Activated CD8-positive, alpha-beta memory T cell treated with anti-CD3 and anti-CD28 coated beads for 36 hours (primary cell): Measurements from ENCODE around the gene QPRT. TPM values are rescaled to one million over a fixed set of nuclear protein-coding genes. Genes with fewer than 3 reads are reported as not detected.
"Not testable (repeated sequence)": the region's sequence is repeated elsewhere in the genome, so short reads cannot be mapped to it uniquely, and the experiment has no call there.

Experiments used
- CTCF ChIA-PET: fragments of 350-600 bp; sonication (Branson Sonifier 250); formaldehyde crosslinking; loops from one replicate; lab custom pipeline; 2021; ENCODE audit warnings: antibody characterized with exemption; lab: Charles Lee
- POLR2A ChIA-PET: fragments of 350-600 bp; sonication (Branson Sonifier 250); formaldehyde crosslinking; loops from one replicate; lab custom pipeline; 2021; ENCODE audit warnings: antibody characterized with exemption; lab: Charles Lee
- total RNA-seq, 2 experiments: library from RNA; stranded (reverse); gene quantifications; one replicate each; pipeline ENCODE4 v1.2.3, GENCODE V29; 2021

Gene QPRT
- total RNA-seq, 2 experiments from 2014 or later, result 3.6 to 4.2 TPM

GRCh38 chr16:29730649-29731048 lies 51.7 kb downstream of the QPRT start:
- CTCF ChIA-PET, result interaction anchor here (1.3 to 2.6 kb wide), 4 partner anchors 10 to 55 kb away, joined by 4 to 10 read pairs (median 6); no protein-coding TSS in a partner anchor
- POLR2A ChIA-PET, result interaction anchor here (1.1 kb wide), 1 partner anchor 14 kb away, joined by 3 read pairs; no protein-coding TSS in a partner anchor

GRCh38 chr16:29731768-29732601 lies 53.0 kb downstream of the QPRT start:
- ChIA-PET CTCF (interaction anchor here (0.7 to 2.6 kb wide), 10 partner anchors 12 to 117 kb away, joined by 3 to 10 read pairs (median 4); partner anchors contain the start of gene KIF22), POLR2A (interaction anchor here (0.6 to 1.3 kb wide), 4 partner anchors 12 to 716 kb away, joined by 3 to 6 read pairs (median 4); partner anchors contain the start of gene C16orf54)

GRCh38 chr16:29734786-29735185 lies 55.8 kb downstream of the QPRT start:
- CTCF ChIA-PET, result interaction anchor here (1.2 kb wide), 1 partner anchor 55 kb away, joined by 4 read pairs; no protein-coding TSS in a partner anchor
- POLR2A ChIA-PET, result interaction anchor here (0.7 kb wide), 1 partner anchor 12 kb away, joined by 8 read pairs; no protein-coding TSS in a partner anchor

DNA sequence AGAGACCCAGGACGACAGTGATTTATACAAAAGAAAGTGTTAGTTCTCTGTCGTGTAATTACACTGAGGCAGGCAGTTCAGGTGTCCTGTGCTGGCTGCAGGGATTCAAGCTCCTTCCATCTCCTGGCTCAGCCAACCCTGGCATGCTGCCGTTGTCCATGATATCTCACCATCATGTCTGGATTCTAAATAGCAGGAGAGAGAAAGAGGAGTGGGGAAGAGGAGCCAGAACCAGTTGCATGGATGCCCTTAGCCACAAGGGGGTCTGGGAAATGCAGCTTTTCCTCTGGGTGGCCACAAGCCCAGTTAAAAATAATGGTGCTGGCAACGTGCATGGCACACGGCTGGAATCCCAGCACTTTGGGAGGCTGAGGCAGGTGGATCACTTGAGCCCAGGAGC lies 57.1 kb downstream of the QPRT start:
- ChIA-PET POLR2A (no interaction called here), CTCF (interaction anchor here (0.7 kb wide), 1 partner anchor 54 kb away, joined by 3 read pairs; the partner anchor contains the start of gene KIF22)

GRCh38 chr16:29736764-29737163 lies 57.8 kb downstream of the QPRT start:
- ChIA-PET POLR2A (no interaction called here), CTCF (interaction anchor here (0.7 kb wide), 1 partner anchor 54 kb away, joined by 3 read pairs; the partner anchor contains the start of gene KIF22)

GRCh38 chr16:29737713-29738112 lies 58.7 kb downstream of the QPRT start:
- ChIA-PET POLR2A (no interaction called here), CTCF (interaction anchor here (1.9 kb wide), 1 partner anchor 11 kb away, joined by 9 read pairs; no protein-coding TSS in a partner anchor)

DNA sequence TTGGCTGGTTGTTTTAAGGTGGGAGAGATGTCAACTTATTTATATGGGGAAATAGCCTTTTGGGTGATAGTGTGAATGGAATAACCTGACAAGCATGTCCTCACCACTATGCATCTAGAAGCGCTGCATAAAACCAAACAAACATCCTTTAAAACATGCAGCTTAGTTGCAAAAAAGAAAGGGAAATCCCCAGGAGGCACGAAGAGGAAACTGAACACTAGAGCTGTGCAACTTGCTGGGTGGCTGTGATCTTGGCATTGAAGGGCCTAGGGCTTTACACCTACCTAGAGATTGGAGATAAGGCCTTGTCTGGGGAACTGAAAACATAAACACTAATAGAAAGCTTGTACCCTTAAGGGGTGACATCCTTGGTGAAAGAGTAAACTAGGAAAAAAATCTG lies 59.5 kb downstream of the QPRT start:
- ChIA-PET POLR2A (interaction anchor here (0.6 kb wide), 1 partner anchor 16 kb away, joined by 4 read pairs; no protein-coding TSS in a partner anchor), CTCF (interaction anchor here (0.9 to 1.9 kb wide), 3 partner anchors 10 to 110 kb away, joined by 3 to 9 read pairs (median 8); no protein-coding TSS in a partner anchor)

DNA sequence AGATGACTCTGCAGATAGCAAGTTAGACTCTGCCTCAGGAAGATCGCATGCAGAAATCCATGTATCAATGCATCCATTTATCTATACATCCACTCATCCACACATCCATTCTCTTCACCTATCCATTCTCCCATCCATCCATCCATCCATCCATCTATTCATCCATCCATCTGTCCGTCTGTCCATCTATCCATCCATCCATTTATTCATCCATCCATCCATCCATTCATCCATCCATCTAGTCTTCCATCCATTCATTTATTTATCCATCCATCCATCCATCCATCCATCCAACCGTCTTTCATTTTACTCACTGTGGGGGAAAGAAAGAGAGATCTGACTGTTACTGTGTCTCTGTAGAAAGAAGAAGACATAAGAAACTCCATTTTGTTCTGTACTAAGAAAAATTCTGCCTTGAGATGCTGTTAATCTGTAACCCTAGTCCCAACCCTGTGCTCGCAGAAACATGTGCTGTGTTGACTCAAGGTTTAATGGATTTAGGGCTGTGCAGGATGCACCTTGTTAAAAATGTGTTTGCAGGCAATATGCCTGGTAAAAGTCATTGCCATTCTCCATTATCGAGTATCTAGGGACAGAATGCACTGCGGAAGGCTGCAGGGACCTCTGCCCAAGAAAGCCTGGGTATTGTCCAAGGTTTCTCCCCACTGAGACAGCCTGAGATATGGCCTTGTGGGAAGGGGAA lies 61.1 kb downstream of the QPRT start:
- POLR2A ChIA-PET, result not testable (repeated sequence)
- CTCF ChIA-PET, result interaction anchor here (0.6 to 1.9 kb wide), 3 partner anchors 8 to 187 kb away, joined by 3 to 9 read pairs (median 8); no protein-coding TSS in a partner anchor

DNA sequence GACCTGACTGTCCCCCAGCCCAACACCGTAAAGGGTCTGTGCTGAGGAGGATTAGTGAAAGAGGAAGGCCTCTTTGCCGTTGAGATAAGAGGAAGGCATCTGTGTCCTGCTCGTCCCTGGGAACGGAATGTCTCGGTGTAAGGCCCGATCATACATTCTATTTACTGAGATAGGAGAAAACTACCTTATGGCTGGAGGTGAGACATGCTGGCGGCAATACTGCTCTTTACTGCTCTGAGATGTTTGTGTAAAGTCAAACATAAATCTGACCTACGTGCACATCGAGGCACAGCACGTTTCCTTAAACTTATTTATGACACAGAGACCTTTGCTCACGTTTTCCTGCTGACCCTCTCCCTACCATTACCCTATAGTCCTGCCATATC lies 61.6 kb downstream of the QPRT start:
- CTCF ChIA-PET, POLR2A ChIA-PET: not testable (repeated sequence)

- ChIA-PET POLR2A (interaction anchor here (0.7 kb wide), 1 partner anchor 231 kb away, joined by 7 read pairs; the partner anchor contains the start of gene TAOK2), CTCF (interaction anchor here (1.5 kb wide), 1 partner anchor 12 kb away, joined by 5 read pairs; no protein-coding TSS in a partner anchor)
These were observed 63.8 kb downstream of the QPRT start for GRCh38 chr16:29742683-29743275.

GRCh38 chr16:29743475-29743826 lies 64.5 kb downstream of the QPRT start:
- POLR2A ChIA-PET, result no interaction called here
- CTCF ChIA-PET, result interaction anchor here (0.8 to 1.5 kb wide), 3 partner anchors 11 to 14 kb away, joined by 3 to 6 read pairs (median 5); no protein-coding TSS in a partner anchor

DNA sequence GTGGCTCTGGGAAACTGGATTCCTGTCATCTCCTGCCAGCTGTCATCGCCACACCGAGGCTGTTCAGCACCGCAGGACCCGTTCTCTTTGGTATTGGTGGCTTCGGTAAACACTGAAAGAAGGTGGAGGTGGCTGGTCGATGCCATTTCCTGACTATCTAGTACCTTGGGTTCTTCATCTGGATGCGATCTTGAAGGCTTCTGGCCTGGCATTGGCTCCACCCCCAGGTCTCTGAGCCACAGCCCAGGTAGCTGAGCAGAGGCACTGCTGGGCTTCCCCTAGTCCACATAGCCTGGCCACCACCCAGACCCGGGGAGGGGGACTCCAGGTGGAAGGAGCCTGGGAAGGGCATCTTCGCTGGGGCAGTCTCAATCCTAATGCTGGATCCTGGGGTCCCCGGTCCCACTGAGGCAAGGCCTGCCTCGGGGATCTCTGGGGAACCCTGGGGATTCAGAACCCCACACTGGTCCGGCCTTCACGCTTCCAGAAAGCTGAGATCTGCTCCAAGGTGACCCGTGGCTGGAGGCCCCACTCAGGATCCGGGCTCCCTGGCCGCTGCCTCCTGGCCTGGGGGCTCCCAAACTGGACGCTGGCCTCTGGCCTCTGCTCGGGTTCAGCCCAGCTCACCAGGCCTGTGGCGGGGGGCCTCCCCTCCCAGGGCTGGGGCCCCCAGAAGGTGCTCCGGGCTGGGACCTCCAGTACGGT lies 65.0 kb downstream of the QPRT start:
- POLR2A ChIA-PET, result interaction anchor here (0.7 to 1.0 kb wide), 2 partner anchors 11 to 13 kb away, joined by 3 read pairs; no protein-coding TSS in a partner anchor

DNA sequence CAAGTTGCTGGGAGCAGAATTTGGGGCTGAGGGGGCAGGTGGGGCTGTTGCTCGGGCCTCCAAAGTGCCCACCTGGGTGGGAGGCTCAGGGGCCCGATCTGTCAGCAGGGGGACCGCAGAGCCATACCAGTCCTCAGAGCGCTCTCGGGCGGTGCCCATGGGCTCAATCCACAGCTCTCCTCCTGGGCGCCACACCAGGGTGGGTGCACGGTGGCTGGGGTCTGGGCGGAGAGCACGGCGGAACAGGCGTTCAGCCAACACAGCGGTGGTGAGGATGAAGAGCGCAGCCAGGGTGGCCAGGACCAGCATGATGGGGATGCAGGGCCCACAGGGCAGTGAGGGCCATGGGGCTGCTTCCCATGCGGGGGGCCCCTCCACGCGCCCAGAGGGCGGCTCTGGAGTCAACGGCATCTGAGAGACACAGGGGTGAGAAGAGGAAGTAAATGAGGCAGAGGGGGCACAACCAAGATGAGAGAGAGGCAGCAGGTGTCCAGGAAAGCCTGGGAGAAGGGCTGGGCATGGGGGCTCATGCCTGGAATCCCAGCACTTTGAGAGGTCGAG lies 65.6 kb downstream of the QPRT start:
- CTCF ChIA-PET, result interaction anchor here (0.8 to 1.5 kb wide), 2 partner anchors 14 to 15 kb away, joined by 3 to 6 read pairs; no protein-coding TSS in a partner anchor
- POLR2A ChIA-PET, result interaction anchor here (0.7 to 1.0 kb wide), 3 partner anchors 12 to 63 kb away, joined by 3 to 7 read pairs (median 3); no protein-coding TSS in a partner anchor

More for the DNA sequence above, 65.0 kb downstream of the QPRT start:
- CTCF ChIA-PET, result interaction anchor here (0.8 to 1.5 kb wide), 3 partner anchors 10 to 15 kb away, joined by 3 to 6 read pairs (median 5); no protein-coding TSS in a partner anchor

DNA sequence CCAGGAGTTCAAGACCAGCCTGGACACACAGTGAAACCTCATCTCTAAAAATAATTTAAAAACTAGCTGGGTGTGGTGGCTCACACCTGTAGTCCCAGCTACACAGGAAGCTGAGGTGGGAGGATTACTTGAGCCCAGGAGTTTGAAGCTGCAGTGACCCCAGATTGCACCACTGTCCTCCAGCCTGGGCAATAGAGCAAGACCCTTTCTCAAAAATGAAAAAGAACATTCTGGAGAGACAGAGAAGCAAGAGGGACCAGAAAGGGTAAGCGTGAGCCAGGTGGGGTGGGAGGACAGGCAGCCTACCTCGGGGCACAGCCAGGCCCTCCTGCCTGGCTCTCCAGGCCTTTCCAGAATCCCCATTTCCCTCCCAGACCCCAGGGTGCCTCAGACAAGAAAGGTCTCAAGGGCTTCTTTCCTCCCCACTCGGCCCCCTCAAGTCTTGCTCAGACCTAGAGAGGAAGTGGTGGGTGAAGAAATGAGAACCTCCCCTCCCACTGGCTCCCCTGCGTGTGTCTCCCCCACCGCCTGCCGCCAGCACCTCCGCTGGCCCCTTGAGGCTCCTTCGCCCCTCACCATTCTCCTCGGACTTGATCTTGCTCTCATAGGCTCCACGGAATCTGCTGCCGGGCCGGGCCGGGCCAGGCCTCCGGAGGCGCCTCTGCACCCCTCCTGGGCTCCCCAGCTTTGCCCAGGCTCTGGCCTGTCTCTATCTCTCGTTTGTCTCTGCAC lies 66.3 kb downstream of the QPRT start:
- CTCF ChIA-PET, result interaction anchor here (1.5 kb wide), 1 partner anchor 14 kb away, joined by 6 read pairs; no protein-coding TSS in a partner anchor
- POLR2A ChIA-PET, result interaction anchor here (0.6 to 1.5 kb wide), 3 partner anchors 11 to 63 kb away, joined by 4 to 7 read pairs (median 5); no protein-coding TSS in a partner anchor

GRCh38 chr16:29745853-29746345 lies 66.9 kb downstream of the QPRT start, which contains the start of gene C16orf54:
Gene C16orf54 (minus strand): TSS chr16:29745990. CDS start chr16:29744951, 1,039 bp downstream.
- ChIA-PET POLR2A (interaction anchor here (0.6 to 1.5 kb wide), 5 partner anchors 11 to 1434 kb away, joined by 3 to 8 read pairs (median 5); partner anchors contain the start of gene FUS), CTCF (interaction anchor here (0.7 to 1.3 kb wide), 5 partner anchors 14 to 102 kb away, joined by 3 to 4 read pairs (median 4); partner anchors contain the start of gene KIF22)

- CTCF ChIA-PET, result interaction anchor here (0.7 to 1.3 kb wide), 6 partner anchors 15 to 102 kb away, joined by 3 to 4 read pairs (median 4); partner anchors contain the start of gene KIF22
- POLR2A ChIA-PET, result interaction anchor here (0.6 to 1.5 kb wide), 4 partner anchors 12 to 1433 kb away, joined by 3 to 8 read pairs (median 4); partner anchors contain the start of gene FUS
These were observed 67.5 kb downstream of the QPRT start for GRCh38 chr16:29746518-29746917.
